ENCODE measurements around the gene ENTPD7.

Gene ENTPD7

DNA sequence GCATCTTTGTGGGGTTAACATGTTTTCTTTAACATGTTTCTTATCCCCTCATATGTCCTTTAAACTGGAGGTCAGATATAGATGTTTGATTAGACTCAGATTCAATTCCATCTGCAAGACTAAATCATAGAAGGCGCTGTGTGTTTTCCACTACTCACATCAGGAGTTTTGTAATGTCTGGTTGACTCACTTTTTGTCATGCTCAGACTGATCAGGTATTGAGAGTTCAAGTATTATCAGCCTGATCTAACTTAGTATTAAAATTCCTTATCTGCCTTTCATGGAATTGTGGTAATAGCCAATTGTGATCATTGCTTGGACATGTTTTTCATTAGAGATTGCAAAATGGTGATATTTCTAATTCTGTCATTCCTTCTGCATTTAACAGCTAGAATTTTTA is 30.2 kb downstream of the ENTPD7 start:
- Histone ChIP-seq H3K14ac (ENCODE audit: low read length in 2 of 2) (no peak overlapping the region), H2AFZ (ENCODE audit: low read depth, low read length) (no peak overlapping the region), H3K4me2 (ENCODE audit: low read length, poor library complexity, severe bottlenecking) (no peak overlapping the region), H2BK15ac (ENCODE audit: low read depth, poor library complexity, severe bottlenecking) (no peak overlapping the region), H3K18ac (ENCODE audit: low read depth in 1 of 2, low read length in 2 of 2) (no peak overlapping the region), H4K8ac (ENCODE audit: low read length) (no peak overlapping the region), H3K4me3 (ENCODE audit: insufficient read depth in 1 of 2, low read depth in 1 of 2, low read length in 2 of 2) (no peak overlapping the region), H2BK5ac (ENCODE audit: low read depth, low read length, poor library complexity, severe bottlenecking) (no peak overlapping the region), H2AK5ac (ENCODE audit: low read length, severe bottlenecking) (no peak overlapping the region), H4K91ac (ENCODE audit: low read length) (no peak overlapping the region), H3K27ac (ENCODE audit: low read length, poor library complexity, severe bottlenecking) (no peak overlapping the region), H3K4me1 (ENCODE audit: control insufficient read depth, insufficient read depth, low read depth, low read length) (peaks cover 3% of the 10 kb centered on the region), H3K4ac (ENCODE audit: low read depth in 1 of 2, low read length in 2 of 2) (no peak overlapping the region), H3K79me1 (replicated peaks; ENCODE audit: low read length, poor library complexity, severe bottlenecking) (peaks cover 16% of the 10 kb centered on the region), H3K23ac (ENCODE audit: low read length in 2 of 2) (no peak overlapping the region), H2BK120ac (ENCODE audit: low read depth, low read length) (no peak overlapping the region), H3K9ac (ENCODE audit: low read length) (no peak overlapping the region), H3K9me3 (ENCODE audit: control insufficient read depth, low read length) (no peaks in the 10 kb centered on the region), H3K27me3 (ENCODE audit: control insufficient read depth in 1 of 2, insufficient read depth in 1 of 2, low read length in 2 of 2) (no peaks in the 10 kb centered on the region), H2BK12ac (ENCODE audit: low read length in 2 of 2) (no peak overlapping the region), H3K36me3 (ENCODE audit: control insufficient read depth in 1 of 2, insufficient read depth in 2 of 2, low read depth in 1 of 2, low read length in 2 of 2) (peaks cover 16 to 70% of the 10 kb centered on the region in 2 experiments)
- DNase-seq: no peak
- no CpG with 5 or more reads among the region's 1 CpG for WGBS

DNA sequence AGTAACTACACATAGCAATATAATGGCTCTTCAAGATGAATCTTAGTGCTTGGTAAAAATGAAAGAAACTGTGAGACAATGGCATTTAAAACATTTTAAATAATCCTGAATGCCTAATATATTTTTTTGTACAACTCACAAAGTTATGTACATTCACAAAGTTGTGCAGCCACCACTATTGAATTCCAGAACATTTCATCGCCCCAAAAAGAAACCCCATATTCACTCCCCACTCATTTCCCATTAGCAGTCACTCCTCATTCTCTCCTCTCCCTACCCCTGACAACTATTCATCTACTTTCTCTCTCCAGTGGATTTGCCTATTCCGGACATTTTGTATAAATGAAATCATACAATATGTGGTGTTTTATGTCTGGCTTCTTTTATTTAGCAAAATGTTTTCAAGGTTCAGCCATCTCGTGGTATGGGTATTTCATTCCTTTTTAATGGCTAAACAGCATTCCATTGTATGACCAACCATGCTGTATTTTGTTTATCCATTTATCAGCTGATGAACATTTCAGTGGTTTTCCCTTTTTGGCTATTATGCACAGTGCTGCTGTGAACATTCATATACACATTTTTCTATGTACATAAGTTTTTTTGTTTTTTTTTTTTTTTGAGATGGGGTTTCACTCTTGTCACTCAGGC is 34.7 kb downstream of the ENTPD7 start:
- H3K4me3 ChIP-seq (ENCODE audit: insufficient read depth in 1 of 2, low read depth in 1 of 2, low read length in 2 of 2): no peak overlapping the region
- H4K91ac ChIP-seq (ENCODE audit: low read length): no peak overlapping the region
- no peaks in the 10 kb centered on the region for H3K27me3 ChIP-seq (ENCODE audit: control insufficient read depth in 1 of 2, insufficient read depth in 1 of 2, low read length in 2 of 2)
- H3K18ac ChIP-seq (ENCODE audit: low read depth in 1 of 2, low read length in 2 of 2): no peak overlapping the region
- DNase-seq: peak; percentile 76
- no peak overlapping the region for H2BK12ac ChIP-seq (ENCODE audit: low read length in 2 of 2)
- H3K27ac ChIP-seq (ENCODE audit: low read length, poor library complexity, severe bottlenecking): peak overlapping the region; percentile 95
- H2BK5ac ChIP-seq (ENCODE audit: low read depth, low read length, poor library complexity, severe bottlenecking): no peak overlapping the region
- peaks cover 24 to 72% of the 10 kb centered on the region in 2 experiments for H3K36me3 ChIP-seq (ENCODE audit: control insufficient read depth in 1 of 2, insufficient read depth in 2 of 2, low read depth in 1 of 2, low read length in 2 of 2)
- H3K4me1 ChIP-seq (ENCODE audit: control insufficient read depth, insufficient read depth, low read depth, low read length): peaks cover 4% of the 10 kb centered on the region
- H2AK5ac ChIP-seq (ENCODE audit: low read length, severe bottlenecking): no peak overlapping the region
- no peaks in the 10 kb centered on the region for H3K9me3 ChIP-seq (ENCODE audit: control insufficient read depth, low read length)
- no peak overlapping the region for H3K23ac ChIP-seq (ENCODE audit: low read length in 2 of 2)
- H3K4me2 ChIP-seq (ENCODE audit: low read length, poor library complexity, severe bottlenecking): no peak overlapping the region
- H3K14ac ChIP-seq (ENCODE audit: low read length in 2 of 2): no peak overlapping the region
- H3K9ac ChIP-seq (ENCODE audit: low read length): peak overlapping the region; percentile 70
- 100% methylated on average over 1 of the region's 3 CpGs for WGBS
- no peak overlapping the region for H2BK15ac ChIP-seq (ENCODE audit: low read depth, poor library complexity, severe bottlenecking)
- no peak overlapping the region for H3K4ac ChIP-seq (ENCODE audit: low read depth in 1 of 2, low read length in 2 of 2)
- H4K8ac ChIP-seq (ENCODE audit: low read length): no peak overlapping the region
- H2AFZ ChIP-seq (ENCODE audit: low read depth, low read length): no peak overlapping the region
- H2BK120ac ChIP-seq (ENCODE audit: low read depth, low read length): no peak overlapping the region
- peaks cover 20% of the 10 kb centered on the region for H3K79me1 ChIP-seq (replicated peaks; ENCODE audit: low read length, poor library complexity, severe bottlenecking)

GRCh38 chr10:99695761-99696160 is 36.5 kb downstream of the ENTPD7 start:
- H3K4me2 ChIP-seq (ENCODE audit: low read length, poor library complexity, severe bottlenecking): no peak overlapping the region
- peak overlapping the region; percentile 71 for H2AK5ac ChIP-seq (ENCODE audit: low read length, severe bottlenecking)
- 90% methylated on average over 1 of the region's 6 CpGs for WGBS
- no peaks in the 10 kb centered on the region for H3K9me3 ChIP-seq (ENCODE audit: control insufficient read depth, low read length)
- no peak overlapping the region for H2BK120ac ChIP-seq (ENCODE audit: low read depth, low read length)
- DNase-seq: no peak
- H2AFZ ChIP-seq (ENCODE audit: low read depth, low read length): no peak overlapping the region
- H3K18ac ChIP-seq (ENCODE audit: low read depth in 1 of 2, low read length in 2 of 2): no peak overlapping the region
- peaks cover 4% of the 10 kb centered on the region for H3K4me1 ChIP-seq (ENCODE audit: control insufficient read depth, insufficient read depth, low read depth, low read length)
- H3K4me3 ChIP-seq (ENCODE audit: insufficient read depth in 1 of 2, low read depth in 1 of 2, low read length in 2 of 2): no peak overlapping the region
- peak overlapping the region; percentile 50 for H3K27ac ChIP-seq (ENCODE audit: low read length, poor library complexity, severe bottlenecking)
- no peak overlapping the region for H3K9ac ChIP-seq (ENCODE audit: low read length)
- no peak overlapping the region for H2BK12ac ChIP-seq (ENCODE audit: low read length in 2 of 2)
- H3K14ac ChIP-seq (ENCODE audit: low read length in 2 of 2): no peak overlapping the region
- H2BK15ac ChIP-seq (ENCODE audit: low read depth, poor library complexity, severe bottlenecking): no peak overlapping the region
- no peaks in the 10 kb centered on the region for H3K27me3 ChIP-seq (ENCODE audit: control insufficient read depth in 1 of 2, insufficient read depth in 1 of 2, low read length in 2 of 2)
- no peak overlapping the region for H3K4ac ChIP-seq (ENCODE audit: low read depth in 1 of 2, low read length in 2 of 2)
- H3K36me3 ChIP-seq (ENCODE audit: control insufficient read depth in 1 of 2, insufficient read depth in 2 of 2, low read depth in 1 of 2, low read length in 2 of 2): peaks cover 29 to 82% of the 10 kb centered on the region in 2 experiments
- no peak overlapping the region for H2BK5ac ChIP-seq (ENCODE audit: low read depth, low read length, poor library complexity, severe bottlenecking)
- H4K8ac ChIP-seq (ENCODE audit: low read length): no peak overlapping the region
- no peak overlapping the region for H4K91ac ChIP-seq (ENCODE audit: low read length)
- H3K23ac ChIP-seq (ENCODE audit: low read length in 2 of 2): no peak overlapping the region
- peaks cover 26% of the 10 kb centered on the region for H3K79me1 ChIP-seq (replicated peaks; ENCODE audit: low read length, poor library complexity, severe bottlenecking)

DNA sequence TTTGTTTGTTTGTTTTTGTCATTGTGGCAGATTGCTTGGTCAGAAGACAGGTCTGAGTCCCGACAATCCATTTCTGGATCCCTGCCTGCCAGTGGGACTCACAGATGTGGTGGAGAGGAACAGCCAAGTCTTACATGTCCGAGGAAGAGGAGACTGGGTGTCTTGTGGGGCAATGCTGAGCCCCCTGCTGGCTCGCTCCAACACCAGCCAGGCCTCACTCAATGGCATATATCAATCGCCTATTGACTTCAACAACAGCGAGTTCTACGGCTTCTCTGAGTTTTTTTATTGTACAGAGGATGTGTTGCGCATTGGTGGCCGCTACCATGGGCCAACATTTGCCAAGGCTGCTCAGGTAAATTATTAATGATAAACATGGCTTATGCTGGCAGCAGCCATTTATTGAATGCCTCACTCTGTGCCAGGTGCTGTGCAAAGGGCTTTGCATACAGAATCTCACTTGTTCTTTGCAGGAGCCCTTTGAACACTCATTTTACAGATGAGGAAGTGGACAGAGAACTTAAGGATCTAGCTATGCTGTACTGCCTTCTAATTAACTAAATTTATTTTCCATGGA is 39.3 kb downstream of the ENTPD7 start:
- H2AFZ ChIP-seq (ENCODE audit: low read depth, low read length): no peak overlapping the region
- H3K18ac ChIP-seq (ENCODE audit: low read depth in 1 of 2, low read length in 2 of 2): no peak overlapping the region
- peaks cover 21% of the 10 kb centered on the region for H3K79me1 ChIP-seq (replicated peaks; ENCODE audit: low read length, poor library complexity, severe bottlenecking)
- H3K9ac ChIP-seq (ENCODE audit: low read length): no peak overlapping the region
- no peak overlapping the region for H3K23ac ChIP-seq (ENCODE audit: low read length in 2 of 2)
- H3K4me3 ChIP-seq (ENCODE audit: insufficient read depth in 1 of 2, low read depth in 1 of 2, low read length in 2 of 2): no peak overlapping the region
- H3K14ac ChIP-seq (ENCODE audit: low read length in 2 of 2): no peak overlapping the region
- H2BK12ac ChIP-seq (ENCODE audit: low read length in 2 of 2): no peak overlapping the region
- H4K91ac ChIP-seq (ENCODE audit: low read length): no peak overlapping the region
- no peak overlapping the region for H3K4me2 ChIP-seq (ENCODE audit: low read length, poor library complexity, severe bottlenecking)
- 92% methylated on average over 8 of the region's 8 CpGs for WGBS
- H4K8ac ChIP-seq (ENCODE audit: low read length): no peak overlapping the region
- no peak overlapping the region for H2BK120ac ChIP-seq (ENCODE audit: low read depth, low read length)
- peaks cover 2% of the 10 kb centered on the region for H3K4me1 ChIP-seq (ENCODE audit: control insufficient read depth, insufficient read depth, low read depth, low read length)
- no peak overlapping the region for H2BK15ac ChIP-seq (ENCODE audit: low read depth, poor library complexity, severe bottlenecking)
- peaks cover 27 to 81% of the 10 kb centered on the region in 2 experiments for H3K36me3 ChIP-seq (ENCODE audit: control insufficient read depth in 1 of 2, insufficient read depth in 2 of 2, low read depth in 1 of 2, low read length in 2 of 2)
- H3K27ac ChIP-seq (ENCODE audit: low read length, poor library complexity, severe bottlenecking): no peak overlapping the region
- H3K27me3 ChIP-seq (ENCODE audit: control insufficient read depth in 1 of 2, insufficient read depth in 1 of 2, low read length in 2 of 2): no peaks in the 10 kb centered on the region
- H2BK5ac ChIP-seq (ENCODE audit: low read depth, low read length, poor library complexity, severe bottlenecking): no peak overlapping the region
- H3K4ac ChIP-seq (ENCODE audit: low read depth in 1 of 2, low read length in 2 of 2): no peak overlapping the region
- H3K9me3 ChIP-seq (ENCODE audit: control insufficient read depth, low read length): no peaks in the 10 kb centered on the region
- H2AK5ac ChIP-seq (ENCODE audit: low read length, severe bottlenecking): no peak overlapping the region
- no peak for DNase-seq

All from mesenchymal stem cell (in vitro differentiated cells and primary cell).